ENCODE results near the gene MYL5. TPM values are rescaled to one million over a fixed set of nuclear protein-coding genes. Genes with fewer than 3 reads are reported as not detected.

MYL5 gene
- polyA plus RNA-seq, 1 donor from 2014 or later: 15.1 TPM

DNA sequence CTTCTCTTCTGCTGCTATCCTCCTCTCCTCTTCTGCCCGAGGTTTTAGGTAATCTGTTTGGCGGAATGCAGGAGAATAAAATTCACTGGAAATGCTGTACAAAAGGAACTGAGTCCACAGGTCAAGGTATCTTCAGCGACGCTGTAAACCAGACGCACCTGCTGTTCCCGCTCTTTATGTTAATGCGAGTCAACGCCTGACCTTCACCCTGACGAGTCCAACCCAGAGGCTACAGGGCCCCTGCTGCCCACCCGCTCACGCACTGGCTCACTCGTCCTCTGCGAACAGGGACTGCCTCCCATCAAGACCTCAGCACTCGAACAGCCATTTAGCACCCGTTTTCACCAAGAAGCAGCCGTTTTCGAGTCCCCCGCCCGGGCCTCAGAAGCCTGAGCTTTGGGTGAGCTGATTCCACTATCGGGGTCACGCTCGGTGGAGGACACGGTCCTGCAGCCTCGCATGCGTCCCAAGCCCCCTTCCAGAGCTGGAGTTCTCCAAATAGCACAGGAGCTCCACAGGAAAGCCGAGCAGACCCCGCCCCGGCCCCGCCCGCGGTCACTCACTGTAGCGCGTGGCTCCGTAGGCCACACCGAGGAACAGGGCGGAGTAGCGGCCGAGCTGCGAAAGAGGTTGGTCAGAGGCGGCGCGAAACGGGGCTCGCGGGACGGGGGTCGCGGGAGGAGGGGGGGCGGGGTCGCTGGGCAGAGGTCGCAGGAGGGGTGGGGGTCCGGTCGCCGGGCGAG is 822 bp upstream of the MYL5 start:
- TF ChIP-seq POLR2AphosphoS5 (IDR thresholded peaks at IDR 0.05) (no peak), SMC3 (conservative IDR thresholded peaks at IDR 0.05; ENCODE audit: poor library complexity) (no peak), RAD21 (conservative IDR thresholded peaks at IDR 0.05) (no peak), MXI1 (conservative IDR thresholded peaks at IDR 0.05; ENCODE audit: poor library complexity, severe bottlenecking) (no peak), EP300 (conservative IDR thresholded peaks at IDR 0.05; ENCODE audit: poor library complexity, severe bottlenecking) (no peak)
- TF ChIP-seq, protein P1, sequence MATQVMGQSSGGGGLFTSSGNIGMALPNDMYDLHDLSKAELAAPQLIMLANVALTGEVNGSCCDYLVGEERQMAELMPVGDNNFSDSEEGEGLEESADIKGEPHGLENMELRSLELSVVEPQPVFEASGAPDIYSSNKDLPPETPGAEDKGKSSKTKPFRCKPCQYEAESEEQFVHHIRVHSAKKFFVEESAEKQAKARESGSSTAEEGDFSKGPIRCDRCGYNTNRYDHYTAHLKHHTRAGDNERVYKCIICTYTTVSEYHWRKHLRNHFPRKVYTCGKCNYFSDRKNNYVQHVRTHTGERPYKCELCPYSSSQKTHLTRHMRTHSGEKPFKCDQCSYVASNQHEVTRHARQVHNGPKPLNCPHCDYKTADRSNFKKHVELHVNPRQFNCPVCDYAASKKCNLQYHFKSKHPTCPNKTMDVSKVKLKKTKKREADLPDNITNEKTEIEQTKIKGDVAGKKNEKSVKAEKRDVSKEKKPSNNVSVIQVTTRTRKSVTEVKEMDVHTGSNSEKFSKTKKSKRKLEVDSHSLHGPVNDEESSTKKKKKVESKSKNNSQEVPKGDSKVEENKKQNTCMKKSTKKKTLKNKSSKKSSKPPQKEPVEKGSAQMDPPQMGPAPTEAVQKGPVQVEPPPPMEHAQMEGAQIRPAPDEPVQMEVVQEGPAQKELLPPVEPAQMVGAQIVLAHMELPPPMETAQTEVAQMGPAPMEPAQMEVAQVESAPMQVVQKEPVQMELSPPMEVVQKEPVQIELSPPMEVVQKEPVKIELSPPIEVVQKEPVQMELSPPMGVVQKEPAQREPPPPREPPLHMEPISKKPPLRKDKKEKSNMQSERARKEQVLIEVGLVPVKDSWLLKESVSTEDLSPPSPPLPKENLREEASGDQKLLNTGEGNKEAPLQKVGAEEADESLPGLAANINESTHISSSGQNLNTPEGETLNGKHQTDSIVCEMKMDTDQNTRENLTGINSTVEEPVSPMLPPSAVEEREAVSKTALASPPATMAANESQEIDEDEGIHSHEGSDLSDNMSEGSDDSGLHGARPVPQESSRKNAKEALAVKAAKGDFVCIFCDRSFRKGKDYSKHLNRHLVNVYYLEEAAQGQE (IDR thresholded peaks at IDR 0.05; ENCODE audit: borderline replicate concordance): no peak
- H3K27me3 ChIP-seq (ENCODE audit: insufficient read depth, low read depth, low read length): no peaks in the 10 kb centered on the region
- H3K36me3 ChIP-seq (ENCODE audit: insufficient read depth, low read length): no peaks in the 10 kb centered on the region
- H3K9me2 ChIP-seq (ENCODE audit: insufficient read depth, low read length): no peaks in the 10 kb centered on the region
- peak overlapping the region; percentile 67 for H3K4me2 ChIP-seq (ENCODE audit: low read length)
- H3K4me3 ChIP-seq (ENCODE audit: low read length): peak overlapping the region; percentile 98
- no peaks in the 10 kb centered on the region for H4K20me1 ChIP-seq (ENCODE audit: insufficient read depth)
- peak overlapping the region; percentile 45 for H3K27ac ChIP-seq (ENCODE audit: low read length)
- no peaks in the 10 kb centered on the region for H3K9me3 ChIP-seq (ENCODE audit: low read length)
- H3K9ac ChIP-seq (ENCODE audit: low read length): peak overlapping the region; percentile 73
- no peaks in the 10 kb centered on the region for H3F3A ChIP-seq (ENCODE audit: insufficient read depth, low read length, poor library complexity, severe bottlenecking)
- H3K79me2 ChIP-seq (replicated peaks; ENCODE audit: insufficient read depth, low read length): peaks cover 11% of the 10 kb centered on the region
- peak overlapping the region; percentile 33 for H2AFZ ChIP-seq (ENCODE audit: low read depth, low read length)

DNA sequence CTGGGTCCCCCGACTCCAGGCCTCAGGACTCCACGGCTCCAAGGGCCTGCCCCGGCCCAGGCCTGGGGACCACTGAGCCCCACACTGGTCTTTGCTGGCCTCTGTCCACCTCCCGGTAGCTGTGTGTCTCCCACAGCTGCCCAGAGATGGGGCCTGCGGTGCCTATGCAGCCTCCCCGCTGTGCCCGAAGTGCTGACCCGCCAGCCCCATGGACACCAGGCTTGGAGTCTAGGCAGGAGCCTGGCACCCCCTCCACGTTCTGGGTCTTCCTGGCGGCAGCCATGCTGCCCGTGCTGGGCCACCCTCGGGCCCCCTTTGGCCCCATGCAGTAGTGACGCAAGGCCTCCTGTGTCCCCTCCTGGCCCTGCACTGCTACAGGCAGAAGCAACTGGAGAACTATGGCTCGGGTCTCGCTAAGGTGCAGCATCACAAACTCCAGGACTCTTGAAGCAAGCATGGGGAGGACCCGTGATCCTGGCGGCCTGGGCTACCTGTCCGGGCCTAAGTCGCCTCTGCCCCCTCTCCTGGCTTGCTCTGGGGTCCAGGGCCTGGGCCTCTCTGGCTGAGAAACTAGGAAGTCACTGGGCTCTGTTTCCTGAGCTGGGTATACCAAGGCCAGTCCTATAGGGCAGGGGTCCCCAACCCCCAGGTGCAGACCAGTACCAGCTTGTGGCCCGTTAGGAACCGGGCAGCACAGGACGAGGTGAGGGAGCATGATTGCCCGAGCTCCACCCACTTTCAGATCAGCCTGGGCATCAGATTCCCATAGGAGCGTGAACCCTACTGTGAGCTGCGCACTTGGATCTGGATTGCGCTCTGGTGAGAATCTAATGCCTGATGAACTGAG is 917 bp downstream of the MYL5 start:
- Histone ChIP-seq H3K36me3 (ENCODE audit: insufficient read depth, low read length) (no peaks in the 10 kb centered on the region), H2AFZ (ENCODE audit: low read depth, low read length) (peak overlapping the region; percentile 79), H3K4me2 (ENCODE audit: low read length) (peak overlapping the region; percentile 93), H3K9me2 (ENCODE audit: insufficient read depth, low read length) (no peaks in the 10 kb centered on the region), H3K79me2 (replicated peaks; ENCODE audit: insufficient read depth, low read length) (peaks cover 11% of the 10 kb centered on the region), H3K9me3 (ENCODE audit: low read length) (no peaks in the 10 kb centered on the region), H3F3A (ENCODE audit: insufficient read depth, low read length, poor library complexity, severe bottlenecking) (no peaks in the 10 kb centered on the region), H3K9ac (ENCODE audit: low read length) (peak overlapping the region; percentile 98), H3K27me3 (ENCODE audit: insufficient read depth, low read depth, low read length) (no peaks in the 10 kb centered on the region), H3K4me3 (ENCODE audit: low read length) (peak overlapping the region; percentile 98), H3K27ac (ENCODE audit: low read length) (peak overlapping the region; percentile 87), H4K20me1 (ENCODE audit: insufficient read depth) (no peaks in the 10 kb centered on the region)
- TF ChIP-seq POLR2AphosphoS5 (IDR thresholded peaks at IDR 0.05) (no peak), EP300 (conservative IDR thresholded peaks at IDR 0.05; ENCODE audit: poor library complexity, severe bottlenecking) (no peak), SMC3 (conservative IDR thresholded peaks at IDR 0.05; ENCODE audit: poor library complexity) (no peak), RAD21 (conservative IDR thresholded peaks at IDR 0.05) (no peak), TAF1 (IDR thresholded peaks at IDR 0.05; ENCODE audit: low read depth) (no peak), MXI1 (conservative IDR thresholded peaks at IDR 0.05; ENCODE audit: poor library complexity, severe bottlenecking) (no peak), EZH2 (IDR thresholded peaks at IDR 0.05; ENCODE audit: borderline replicate concordance, insufficient read depth, low read length, poor library complexity, severe bottlenecking) (no peak)
- TF ChIP-seq, protein P2, sequence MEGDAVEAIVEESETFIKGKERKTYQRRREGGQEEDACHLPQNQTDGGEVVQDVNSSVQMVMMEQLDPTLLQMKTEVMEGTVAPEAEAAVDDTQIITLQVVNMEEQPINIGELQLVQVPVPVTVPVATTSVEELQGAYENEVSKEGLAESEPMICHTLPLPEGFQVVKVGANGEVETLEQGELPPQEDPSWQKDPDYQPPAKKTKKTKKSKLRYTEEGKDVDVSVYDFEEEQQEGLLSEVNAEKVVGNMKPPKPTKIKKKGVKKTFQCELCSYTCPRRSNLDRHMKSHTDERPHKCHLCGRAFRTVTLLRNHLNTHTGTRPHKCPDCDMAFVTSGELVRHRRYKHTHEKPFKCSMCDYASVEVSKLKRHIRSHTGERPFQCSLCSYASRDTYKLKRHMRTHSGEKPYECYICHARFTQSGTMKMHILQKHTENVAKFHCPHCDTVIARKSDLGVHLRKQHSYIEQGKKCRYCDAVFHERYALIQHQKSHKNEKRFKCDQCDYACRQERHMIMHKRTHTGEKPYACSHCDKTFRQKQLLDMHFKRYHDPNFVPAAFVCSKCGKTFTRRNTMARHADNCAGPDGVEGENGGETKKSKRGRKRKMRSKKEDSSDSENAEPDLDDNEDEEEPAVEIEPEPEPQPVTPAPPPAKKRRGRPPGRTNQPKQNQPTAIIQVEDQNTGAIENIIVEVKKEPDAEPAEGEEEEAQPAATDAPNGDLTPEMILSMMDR (IDR thresholded peaks at IDR 0.05; ENCODE audit: poor library complexity, severe bottlenecking): no peak
- TF ChIP-seq, protein P1 (IDR thresholded peaks at IDR 0.05; ENCODE audit: borderline replicate concordance): no peak

Data from neural cell (in vitro differentiated cells).